ENCODE measurements around the gene ATP8B3.

- TF ChIP-seq CTCF (conservative IDR thresholded peaks at IDR 0.05; ENCODE audit: low read depth, low read length) = no peak
- no peak for TF ChIP-seq EZH2 (IDR thresholded peaks at IDR 0.05; ENCODE audit: borderline replicate concordance, low read depth, low read length, poor library complexity, severe bottlenecking)
Observed at GRCh38 chr19:1861599-1862031, 49.5 kb upstream of the ATP8B3 start.
